ENCODE data around the gene PSMC3IP.

GRCh38 chr17:42525221-42525620 is 52.3 kb downstream of the PSMC3IP start:
- TF ChIP-seq ZNF274 (IDR thresholded peaks at IDR 0.05; ENCODE audit: low read depth, low read length) (no peak), SUZ12 (IDR thresholded peaks at IDR 0.05; ENCODE audit: extremely low read depth, insufficient read depth, insufficient read length) (no peak), YY1 (IDR thresholded peaks at IDR 0.05; ENCODE audit: insufficient read depth, insufficient read length) (no peak)
